Measurements from ENCODE around the gene C7orf25. TPM values are rescaled to one million over a fixed set of nuclear protein-coding genes. Genes with fewer than 3 reads are reported as not detected.

C7orf25 gene
- total and polyA plus RNA-seq, 2 of the 13 experiments (the other 11 are each of a cell fraction or from before 2014, with no cell fraction given), result 0.37 to 1.3 TPM

DNA sequence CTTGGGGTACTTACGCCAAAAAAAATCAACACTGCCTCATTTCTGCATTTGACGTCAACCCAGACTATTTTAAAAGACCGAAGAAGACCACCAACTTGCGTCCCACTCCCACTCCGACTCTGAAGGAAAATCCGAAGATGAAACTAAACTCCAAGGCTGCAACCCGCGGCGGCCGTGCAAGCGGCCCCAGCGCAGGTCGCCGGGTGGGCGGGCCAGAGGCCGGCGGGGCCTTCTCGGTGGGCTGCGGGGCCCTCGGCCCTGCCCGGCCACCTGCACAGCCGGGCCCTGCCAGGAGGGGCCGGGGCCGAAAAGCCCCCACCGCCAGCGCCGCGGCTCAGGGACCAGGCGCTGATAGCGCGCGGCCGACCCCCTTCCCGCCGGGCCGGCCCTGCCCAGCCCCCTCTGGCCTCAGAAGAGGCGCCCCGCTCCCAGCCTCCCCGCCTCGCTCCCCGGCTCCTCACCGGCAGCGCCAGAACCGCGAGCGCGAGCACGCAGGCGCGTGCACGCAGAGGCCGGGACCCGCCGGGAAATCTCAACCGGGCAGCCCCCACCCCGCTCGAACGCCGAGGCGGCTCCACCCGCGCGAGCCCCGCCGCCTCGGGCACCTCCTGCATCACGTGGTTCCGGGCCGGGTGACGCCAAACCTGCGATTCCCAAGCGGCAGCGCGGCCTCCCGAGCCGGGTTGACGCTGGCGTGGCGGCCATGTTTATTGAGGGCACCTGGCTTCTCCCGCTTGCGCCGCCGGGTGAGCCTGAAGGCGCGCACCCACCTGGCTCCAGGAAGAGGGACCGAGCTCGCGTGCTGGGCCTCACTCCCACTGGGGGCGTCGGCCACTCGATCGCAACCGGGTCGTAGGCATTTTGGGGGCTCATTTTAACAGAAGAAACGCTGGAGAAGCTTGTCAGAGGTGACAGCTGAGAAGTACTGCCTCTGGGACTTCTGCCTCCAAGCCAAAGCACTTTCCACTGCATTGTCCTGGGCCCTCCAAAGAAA lies at the start of gene C7orf25 (continued):
- no peak; the same call in 1 of the 2 replicates for TF ChIP-seq ZNF460 (CRISPR knock-in tag; IDR thresholded peaks at IDR 0.05; ENCODE audit: borderline replicate concordance)
- TF ChIP-seq, protein P1, sequence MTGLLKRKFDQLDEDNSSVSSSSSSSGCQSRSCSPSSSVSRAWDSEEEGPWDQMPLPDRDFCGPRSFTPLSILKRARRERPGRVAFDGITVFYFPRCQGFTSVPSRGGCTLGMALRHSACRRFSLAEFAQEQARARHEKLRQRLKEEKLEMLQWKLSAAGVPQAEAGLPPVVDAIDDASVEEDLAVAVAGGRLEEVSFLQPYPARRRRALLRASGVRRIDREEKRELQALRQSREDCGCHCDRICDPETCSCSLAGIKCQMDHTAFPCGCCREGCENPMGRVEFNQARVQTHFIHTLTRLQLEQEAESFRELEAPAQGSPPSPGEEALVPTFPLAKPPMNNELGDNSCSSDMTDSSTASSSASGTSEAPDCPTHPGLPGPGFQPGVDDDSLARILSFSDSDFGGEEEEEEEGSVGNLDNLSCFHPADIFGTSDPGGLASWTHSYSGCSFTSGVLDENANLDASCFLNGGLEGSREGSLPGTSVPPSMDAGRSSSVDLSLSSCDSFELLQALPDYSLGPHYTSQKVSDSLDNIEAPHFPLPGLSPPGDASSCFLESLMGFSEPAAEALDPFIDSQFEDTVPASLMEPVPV (CRISPR knock-in tag; IDR thresholded peaks at IDR 0.05), result peak; percentile 93
- TF ChIP-seq CBFB (CRISPR knock-in tag; IDR thresholded peaks at IDR 0.05), result peak; percentile 91
- 0 out of 2 replicates have a peak, but pooled peaks have one; percentile 18 for TF ChIP-seq ZNF292 (CRISPR knock-in tag; IDR thresholded peaks at IDR 0.05; ENCODE audit: borderline replicate concordance, low read depth)
- TF ChIP-seq NFKBIZ (CRISPR knock-in tag; IDR thresholded peaks at IDR 0.05), result 0 out of 2 replicates have a peak, but pooled peaks have one; percentile 46
- no peak for TF ChIP-seq ZNF629 (CRISPR knock-in tag; conservative IDR thresholded peaks at IDR 0.05)
- TF ChIP-seq AGO1 (IDR thresholded peaks at IDR 0.05; ENCODE audit: low read depth, low read length, poor library complexity, severe bottlenecking), result no peak
- no peak for TF ChIP-seq ZEB1 (IDR thresholded peaks at IDR 0.05; ENCODE audit: insufficient replicate concordance, low read depth)
- 0 out of 2 replicates have a peak, but pooled peaks have one; percentile 20 for TF ChIP-seq IRX3 (CRISPR knock-in tag; IDR thresholded peaks at IDR 0.05; ENCODE audit: borderline replicate concordance, low read depth)
- TF ChIP-seq ZNF589 (CRISPR knock-in tag; conservative IDR thresholded peaks at IDR 0.05), result no peak; the same call in 1 of the 2 replicates
- TF ChIP-seq, protein P2, sequence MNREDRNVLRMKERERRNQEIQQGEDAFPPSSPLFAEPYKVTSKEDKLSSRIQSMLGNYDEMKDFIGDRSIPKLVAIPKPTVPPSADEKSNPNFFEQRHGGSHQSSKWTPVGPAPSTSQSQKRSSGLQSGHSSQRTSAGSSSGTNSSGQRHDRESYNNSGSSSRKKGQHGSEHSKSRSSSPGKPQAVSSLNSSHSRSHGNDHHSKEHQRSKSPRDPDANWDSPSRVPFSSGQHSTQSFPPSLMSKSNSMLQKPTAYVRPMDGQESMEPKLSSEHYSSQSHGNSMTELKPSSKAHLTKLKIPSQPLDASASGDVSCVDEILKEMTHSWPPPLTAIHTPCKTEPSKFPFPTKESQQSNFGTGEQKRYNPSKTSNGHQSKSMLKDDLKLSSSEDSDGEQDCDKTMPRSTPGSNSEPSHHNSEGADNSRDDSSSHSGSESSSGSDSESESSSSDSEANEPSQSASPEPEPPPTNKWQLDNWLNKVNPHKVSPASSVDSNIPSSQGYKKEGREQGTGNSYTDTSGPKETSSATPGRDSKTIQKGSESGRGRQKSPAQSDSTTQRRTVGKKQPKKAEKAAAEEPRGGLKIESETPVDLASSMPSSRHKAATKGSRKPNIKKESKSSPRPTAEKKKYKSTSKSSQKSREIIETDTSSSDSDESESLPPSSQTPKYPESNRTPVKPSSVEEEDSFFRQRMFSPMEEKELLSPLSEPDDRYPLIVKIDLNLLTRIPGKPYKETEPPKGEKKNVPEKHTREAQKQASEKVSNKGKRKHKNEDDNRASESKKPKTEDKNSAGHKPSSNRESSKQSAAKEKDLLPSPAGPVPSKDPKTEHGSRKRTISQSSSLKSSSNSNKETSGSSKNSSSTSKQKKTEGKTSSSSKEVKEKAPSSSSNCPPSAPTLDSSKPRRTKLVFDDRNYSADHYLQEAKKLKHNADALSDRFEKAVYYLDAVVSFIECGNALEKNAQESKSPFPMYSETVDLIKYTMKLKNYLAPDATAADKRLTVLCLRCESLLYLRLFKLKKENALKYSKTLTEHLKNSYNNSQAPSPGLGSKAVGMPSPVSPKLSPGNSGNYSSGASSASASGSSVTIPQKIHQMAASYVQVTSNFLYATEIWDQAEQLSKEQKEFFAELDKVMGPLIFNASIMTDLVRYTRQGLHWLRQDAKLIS (CRISPR knock-in tag; IDR thresholded peaks at IDR 0.05), result no peak
- no peak for TF ChIP-seq PCBP2 (optimal IDR thresholded peaks at IDR 0.05; ENCODE audit: low read depth, low read length, poor library complexity, severe bottlenecking)
- TF ChIP-seq ZNF333 (CRISPR knock-in tag; IDR thresholded peaks at IDR 0.05; ENCODE audit: borderline replicate concordance), result peak; percentile 92; the same call in 1 of the 2 replicates
- no peak for TF ChIP-seq ZNF12 (CRISPR knock-in tag; IDR thresholded peaks at IDR 0.05)
- peak; percentile 91 for TF ChIP-seq KMT2B (CRISPR knock-in tag; IDR thresholded peaks at IDR 0.05)
- TF ChIP-seq SALL2 (CRISPR knock-in tag; IDR thresholded peaks at IDR 0.05), result peak; percentile 82; the same call in 1 of the 2 replicates
- peak; percentile 88 for TF ChIP-seq ZNF510 (CRISPR knock-in tag; IDR thresholded peaks at IDR 0.05; ENCODE audit: low read depth)
- TF ChIP-seq HOXD1 (CRISPR knock-in tag; IDR thresholded peaks at IDR 0.05), result no peak; the same call in 1 of the 2 replicates
- TF ChIP-seq ZNF317 (CRISPR knock-in tag; IDR thresholded peaks at IDR 0.05), result no peak
- TF ChIP-seq HHEX (CRISPR knock-in tag; IDR thresholded peaks at IDR 0.05), result no peak
- no peak for TF ChIP-seq ATRX (CRISPR knock-in tag; IDR thresholded peaks at IDR 0.05; ENCODE audit: borderline replicate concordance)
- no peak for TF ChIP-seq MTA3 (CRISPR knock-in tag; IDR thresholded peaks at IDR 0.05)
- peak; percentile 93 for TF ChIP-seq ZFX (CRISPR knock-in tag; IDR thresholded peaks at IDR 0.05; ENCODE audit: low read depth)
- peak; percentile 70; the same call in 1 of the 2 replicates for TF ChIP-seq RNF2 (conservative IDR thresholded peaks at IDR 0.05; ENCODE audit: low read depth)
